Gastrocnemius medialis (tissue), 4 donors: ENCODE results near the gene ERC2.

Experiments used
- CTCF ChIP-seq, 5 experiments: fragments of 450-650 bp in 3 of 5; fragments of 200-600 bp in 2 of 5; sonication (generic) in 2 of 5; IDR thresholded peaks in 4 of 5; conservative IDR thresholded peaks in 1 of 5; 1 replicate in 4 of 5; 2 replicates in 1 of 5; pipeline ENCODE4 v1.5.1; 2016 to 2019; ENCODE audit warnings: antibody characterized with exemption in 5 of 5, mild to moderate bottlenecking in 3 of 5, moderate library complexity in 3 of 5
- POLR2A ChIP-seq, 2 donors: fragments of 450-650 bp; IDR thresholded peaks; one replicate each; pipeline ENCODE4 v1.6.1; 2017; ENCODE audit warnings: antibody characterized with exemption in 2 of 2, mild to moderate bottlenecking in 2 of 2, moderate library complexity in 2 of 2

- TF ChIP-seq CTCF (IDR thresholded peaks at IDR 0.05 in 4 of 5, conservative IDR thresholded peaks at IDR 0.05 in 1 of 5), result no peak
- TF ChIP-seq POLR2A (IDR thresholded peaks at IDR 0.05), result no peak
These were observed 378.5 kb downstream of the ERC2 start for GRCh38 chr3:56089739-56090138.
